Adrenal gland (tissue), 5 donors: ENCODE results near the gene VWA5B1.

ENCODE experiments used
- CTCF ChIP-seq, 6 experiments: fragments of 450-650 bp in 4 of 6; fragments of 200-600 bp in 2 of 6; sonication (generic) in 1 of 6; IDR thresholded peaks; 1 replicate in 5 of 6; 2 replicates in 1 of 6; pipeline versions ENCODE4 v1.5.1 to v1.8.0; 2016 to 2021; ENCODE audit warnings: antibody characterized with exemption in 6 of 6, mild to moderate bottlenecking in 2 of 6, moderate library complexity in 1 of 6
- POLR2A ChIP-seq, 2 donors: fragments of 450-650 bp; IDR thresholded peaks; one replicate each; pipeline ENCODE4 v1.6.1; 2017; ENCODE audit warnings: antibody characterized with exemption in 2 of 2, mild to moderate bottlenecking in 2 of 2, moderate library complexity in 1 of 2
- donor health status: DM: no; HTN: no; CAD: no.

GRCh38 chr1:20275319-20275925 lies 15.3 kb upstream of the VWA5B1 start:
- TF ChIP-seq CTCF (IDR thresholded peaks at IDR 0.05) (no peak), POLR2A (IDR thresholded peaks at IDR 0.05) (no peak)
